ENCODE measurements around the gene SNX6.
"Not testable (repeated sequence)": the region's sequence is repeated elsewhere in the genome, so short reads cannot be mapped to it uniquely, and the experiment has no call there.

Gene SNX6

GRCh38 chr14:34562037-34562775 lies 67.7 kb downstream of the SNX6 start:
- DNase-seq = not testable (repeated sequence)

- DNase-seq = not testable (repeated sequence)
These were observed 73.5 kb downstream of the SNX6 start for GRCh38 chr14:34556498-34556829.

GRCh38 chr14:34555583-34556497 lies 74.1 kb downstream of the SNX6 start:
- not testable (repeated sequence) for DNase-seq

GRCh38 chr14:34554540-34555250 lies 75.3 kb downstream of the SNX6 start:
- DNase-seq = no peak

DNA sequence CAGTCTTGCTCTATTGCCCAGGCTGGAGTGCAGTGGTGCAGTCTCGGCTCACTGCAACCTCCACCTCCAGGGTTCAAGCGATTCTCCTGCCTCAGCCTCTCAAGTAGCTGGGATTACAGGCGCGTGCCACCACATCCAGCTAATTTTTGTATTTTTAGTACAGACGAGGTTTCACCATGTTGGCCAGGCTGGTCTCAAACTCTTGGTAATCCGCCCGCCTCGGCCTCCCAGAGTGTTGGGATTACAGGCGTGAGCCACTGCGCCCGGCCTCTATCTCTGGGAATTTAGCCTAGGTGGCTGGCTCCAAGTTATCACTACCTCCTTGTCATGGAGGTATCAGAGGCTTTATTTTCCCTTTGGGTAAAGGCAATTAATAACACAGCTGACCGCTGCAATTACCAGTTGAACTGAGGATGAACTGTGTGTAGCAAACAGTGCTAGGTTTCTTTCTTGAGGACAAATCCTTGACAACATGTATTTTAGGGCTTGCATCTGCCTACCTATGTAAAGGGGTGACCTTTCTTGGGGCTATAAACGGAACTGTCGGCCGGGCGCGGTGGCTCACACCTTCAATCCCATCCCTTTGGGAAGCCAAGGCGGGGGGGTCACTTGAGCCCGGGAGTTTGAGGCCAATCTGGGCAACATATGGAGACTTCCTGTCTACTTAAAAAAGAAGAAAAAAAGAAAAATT lies 80.5 kb downstream of the SNX6 start:
- DNase-seq = not testable (repeated sequence)

DNA sequence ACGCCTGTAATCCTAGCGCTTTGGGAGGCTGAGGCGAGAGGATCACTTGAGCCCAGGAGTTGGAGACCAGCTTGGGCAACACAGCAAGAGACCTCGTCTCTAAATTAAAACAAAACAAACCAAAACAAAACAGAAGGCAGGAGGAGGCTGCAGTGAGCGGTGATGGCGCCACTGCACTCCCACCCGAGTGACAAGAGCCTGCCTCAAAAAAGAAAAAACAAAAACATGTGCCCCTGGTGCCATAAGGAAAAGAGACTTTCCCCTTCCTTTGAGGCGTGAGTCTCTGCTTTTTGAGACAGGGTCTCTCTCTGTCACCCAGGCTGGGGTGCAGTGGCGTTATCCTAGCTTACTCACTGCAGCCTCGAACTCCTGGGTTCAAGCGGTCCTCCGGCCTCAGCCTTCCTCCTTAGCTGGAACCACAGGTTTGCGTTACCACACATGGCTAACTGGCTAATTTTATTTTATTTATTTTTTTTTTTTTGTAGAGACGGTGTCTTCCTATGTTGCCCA lies 81.4 kb downstream of the SNX6 start:
- no peak for DNase-seq

DNA sequence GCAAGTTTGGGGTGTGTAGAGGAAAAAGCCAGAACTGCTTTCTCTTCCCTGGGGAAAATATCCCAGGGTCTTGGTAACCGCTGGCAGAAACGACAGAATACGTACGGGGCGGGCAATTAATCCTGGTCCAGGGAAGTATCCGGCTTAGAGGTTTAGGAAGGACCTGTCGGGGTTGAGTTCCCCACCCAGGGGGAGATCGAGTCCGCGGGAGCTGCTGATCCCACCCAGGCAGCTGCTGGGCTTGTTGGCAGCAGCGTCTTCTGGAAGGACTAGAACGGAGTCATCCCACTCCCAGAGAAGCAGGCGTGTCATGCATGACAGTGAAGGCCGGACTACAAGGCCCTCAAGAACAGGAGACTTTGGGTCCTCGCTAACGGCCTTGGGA lies 82.8 kb downstream of the SNX6 start:
- not testable (repeated sequence) for DNase-seq

DNA sequence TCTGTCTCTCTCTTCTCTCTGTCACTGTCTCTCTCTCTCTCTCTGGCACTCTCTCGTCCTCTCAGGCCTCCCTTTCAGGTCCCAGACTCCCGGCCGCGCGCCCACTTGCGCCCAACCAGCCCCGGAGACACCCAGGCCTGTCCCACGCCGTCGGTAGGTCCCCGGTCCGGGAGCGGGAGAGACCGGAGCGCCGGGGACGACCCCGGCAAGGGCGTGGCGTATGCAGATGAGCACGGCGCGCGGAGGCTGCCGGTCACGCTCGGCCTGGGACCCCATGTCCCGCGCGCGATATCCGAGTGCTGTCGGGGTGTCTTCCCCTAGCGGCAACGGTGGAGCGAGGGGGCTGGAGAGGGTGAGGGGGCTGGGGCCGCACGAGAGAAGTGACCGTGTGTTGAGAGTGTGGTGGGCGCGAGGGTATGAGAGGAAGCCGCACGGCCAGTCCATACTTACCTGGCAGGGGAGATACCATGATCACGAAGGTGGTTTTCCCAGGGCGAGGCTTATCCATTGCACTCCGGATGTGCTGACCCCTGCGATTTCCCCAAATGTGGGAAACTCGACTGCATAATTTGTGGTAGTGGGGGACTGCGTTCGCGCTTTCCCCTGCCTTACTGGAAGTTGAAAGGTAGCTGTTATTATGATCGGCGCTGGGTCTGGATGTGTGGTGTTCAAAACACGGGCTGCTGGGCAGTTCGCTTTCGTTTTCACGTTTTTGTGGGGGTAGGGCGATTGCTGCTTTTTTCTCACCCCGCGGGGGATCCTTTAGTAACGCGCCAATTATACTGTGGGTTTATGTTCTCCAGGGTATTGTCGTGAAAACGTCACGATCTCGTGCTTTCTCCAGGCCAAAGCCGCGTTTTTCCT lies 83.4 kb downstream of the SNX6 start:
- DNase-seq = not testable (repeated sequence)

- DNase-seq = not testable (repeated sequence)
These were observed 89.5 kb downstream of the SNX6 start for GRCh38 chr14:34540181-34541059.

DNA sequence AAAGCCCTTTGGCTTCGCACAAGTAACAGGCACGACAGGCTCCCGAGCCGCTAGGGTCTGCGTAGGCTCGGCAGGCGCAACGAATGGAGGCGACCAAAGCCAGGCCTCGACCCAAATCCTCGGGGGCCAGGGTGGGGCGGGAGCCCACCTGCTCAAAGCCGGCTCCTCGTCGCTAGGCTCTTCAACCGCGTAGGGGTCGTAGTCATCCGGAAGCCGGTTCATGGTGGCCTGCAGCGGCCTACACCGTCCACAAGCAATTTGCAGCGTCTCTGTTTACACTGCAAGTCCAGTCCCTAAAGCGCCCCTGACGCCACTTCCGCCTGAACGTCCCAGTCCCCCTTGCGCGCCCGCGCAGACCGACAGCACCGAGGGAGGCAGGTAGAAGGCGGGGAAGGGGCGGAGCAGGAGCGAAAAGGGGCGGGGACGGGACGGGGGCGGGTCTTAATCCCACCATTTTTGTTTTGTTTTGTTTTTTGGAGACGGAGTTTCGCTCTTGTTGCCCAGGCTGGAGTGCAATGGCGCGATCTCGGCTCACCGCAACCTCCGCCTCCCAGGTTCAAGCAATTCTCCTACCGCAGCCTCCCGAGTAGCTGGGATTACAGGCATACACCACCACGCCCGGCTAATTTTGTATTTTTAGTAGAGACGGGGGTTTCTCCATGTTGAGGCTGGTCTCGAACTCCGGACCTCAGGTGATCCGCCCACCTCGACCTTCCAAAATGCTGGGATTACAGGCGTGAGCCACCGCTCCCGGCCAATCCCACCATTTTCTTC lies 90.4 kb downstream of the SNX6 start, which contains the start of gene EAPP:
Gene EAPP (minus strand): TSS at position 295 of the 774 bp plus-strand sequence. CDS start 73 bp downstream, at position 222.
- DNase-seq = no peak

DNA sequence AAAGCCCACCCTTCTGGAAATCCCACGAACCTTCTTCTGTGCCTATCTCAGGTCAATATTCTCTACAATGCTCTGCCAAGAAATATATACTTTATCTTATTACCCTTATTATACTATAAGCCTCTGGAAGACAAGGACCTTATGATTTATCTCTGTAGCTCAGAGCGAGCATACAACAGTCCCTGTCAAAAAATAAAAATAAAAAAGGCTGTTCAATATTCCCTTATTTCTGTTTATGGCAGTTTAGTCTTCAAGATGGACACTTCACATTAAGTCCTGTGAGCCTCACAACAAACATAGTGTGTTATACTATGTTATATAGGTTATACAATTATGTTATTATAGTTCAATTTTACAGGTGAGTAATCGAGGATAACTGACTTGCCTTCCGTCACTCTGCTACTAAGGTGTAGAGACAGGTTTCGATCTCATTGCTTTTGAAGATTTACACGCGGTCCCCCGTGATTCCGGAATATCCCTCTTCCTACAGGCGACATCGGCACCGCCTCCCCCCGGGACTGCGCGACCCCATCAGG lies 91.0 kb downstream of the SNX6 start:
- no peak for DNase-seq

- DNase-seq = not testable (repeated sequence)
These were observed 91.9 kb downstream of the SNX6 start for GRCh38 chr14:34538096-34538495.

DNA sequence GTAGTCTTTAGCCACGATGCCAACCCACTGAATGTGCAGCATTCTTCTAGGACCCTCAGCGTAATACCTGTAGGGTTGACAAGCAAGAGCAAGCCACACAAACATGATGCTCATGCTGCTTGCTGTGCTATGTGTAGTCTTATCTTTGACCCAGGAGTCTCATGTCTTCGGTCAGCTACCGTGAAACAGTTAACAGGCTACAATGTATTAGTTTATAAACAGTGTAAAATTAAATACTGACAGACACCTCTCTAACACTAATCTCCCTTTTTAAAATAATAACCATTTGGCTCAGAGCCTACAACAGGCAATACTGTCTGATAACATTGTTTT lies 92.3 kb downstream of the SNX6 start:
- DNase-seq = no peak

GRCh38 chr14:34536951-34537676 lies 92.8 kb downstream of the SNX6 start:
- DNase-seq = no peak

DNA sequence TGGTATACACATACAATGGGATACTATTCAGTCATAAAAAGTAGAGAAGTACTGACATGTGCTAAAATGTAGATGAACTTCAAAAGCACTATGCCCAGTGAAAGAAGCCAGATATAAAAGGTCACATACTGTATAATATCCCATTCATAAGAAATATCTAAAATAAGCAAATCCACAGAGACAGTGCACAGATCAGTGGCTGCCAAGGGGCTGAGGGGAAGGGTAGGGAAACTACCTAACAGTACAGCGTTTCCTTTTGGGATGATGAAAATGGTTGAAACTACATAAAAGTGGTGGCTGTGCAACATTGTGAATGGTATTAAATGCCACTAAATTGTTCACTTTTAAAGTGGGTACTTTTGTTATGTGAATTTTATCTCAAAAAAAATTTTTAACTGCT lies 102.4 kb downstream of the SNX6 start:
- DNase-seq = no peak

DNA sequence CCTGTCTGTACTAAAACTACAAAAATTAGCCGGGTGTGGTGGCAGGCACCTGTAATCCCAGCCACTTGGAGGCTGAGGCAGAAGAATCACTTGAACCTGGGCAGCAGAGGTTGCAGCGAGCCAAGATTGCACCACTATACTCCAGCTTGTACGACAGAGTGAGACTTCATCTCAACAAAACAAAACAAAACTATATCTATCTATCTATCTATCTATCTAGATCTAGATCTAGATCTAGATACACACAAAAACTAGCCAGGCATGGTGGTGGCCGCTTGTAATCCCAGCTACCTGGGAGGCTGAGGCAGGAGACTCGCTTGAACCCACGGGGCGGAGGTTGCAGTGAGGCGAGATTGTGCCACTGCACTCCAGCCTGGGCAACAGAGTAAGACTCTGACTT lies 105.7 kb downstream of the SNX6 start:
- DNase-seq = not testable (repeated sequence)

- no peak for DNase-seq
These were observed 107.5 kb downstream of the SNX6 start for GRCh38 chr14:34522496-34522895.

DNA sequence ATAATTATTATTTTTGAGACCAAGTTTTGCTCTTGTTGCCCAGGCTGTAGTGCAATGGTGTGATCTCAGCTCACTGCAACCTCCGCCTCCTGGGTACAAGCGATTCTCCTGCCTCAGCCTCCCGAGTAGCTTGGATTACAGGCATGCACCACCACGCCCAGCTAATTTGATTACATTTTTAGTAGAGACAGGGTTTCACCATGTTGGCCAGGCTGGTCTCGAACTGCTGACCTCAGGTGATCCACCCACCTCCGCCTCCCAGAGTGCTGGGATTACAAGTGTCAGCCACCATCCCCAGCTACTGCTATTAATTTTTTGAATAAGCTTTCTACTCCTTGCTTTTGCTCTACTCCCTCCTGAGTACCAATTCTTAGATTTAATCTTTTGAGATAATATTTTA lies 108.9 kb downstream of the SNX6 start:
- not testable (repeated sequence) for DNase-seq
